Left renal cortex interstitium (tissue), 4 donors: ENCODE data around the gene C18orf32. TPM values are rescaled to one million over a fixed set of nuclear protein-coding genes. Genes with fewer than 3 reads are reported as not detected.
"Not testable (repeated sequence)": the region's sequence is repeated elsewhere in the genome, so short reads cannot be mapped to it uniquely, and the experiment has no call there.

ENCODE experiments used
- DNase-seq, 4 donors: peaks; one replicate each; pipeline ENCODE4 v3.0.0-alpha.2; 2013; ENCODE audit warnings: low read depth in 4 of 4, low spot score in 2 of 4, missing footprints in 1 of 4
- polyA plus RNA-seq, 4 donors: library from polyadenylated mRNA; unstranded; fragments of 120-200 nt; gene quantifications; one replicate each; pipeline ENCODE4 v1.2.1, GENCODE V29; 2013; ENCODE audit not compliant: insufficient read length in 4 of 4

Gene C18orf32
- polyA plus RNA-seq, 4 donors = 27.7 to 33.7 (median 32.1) TPM

DNA sequence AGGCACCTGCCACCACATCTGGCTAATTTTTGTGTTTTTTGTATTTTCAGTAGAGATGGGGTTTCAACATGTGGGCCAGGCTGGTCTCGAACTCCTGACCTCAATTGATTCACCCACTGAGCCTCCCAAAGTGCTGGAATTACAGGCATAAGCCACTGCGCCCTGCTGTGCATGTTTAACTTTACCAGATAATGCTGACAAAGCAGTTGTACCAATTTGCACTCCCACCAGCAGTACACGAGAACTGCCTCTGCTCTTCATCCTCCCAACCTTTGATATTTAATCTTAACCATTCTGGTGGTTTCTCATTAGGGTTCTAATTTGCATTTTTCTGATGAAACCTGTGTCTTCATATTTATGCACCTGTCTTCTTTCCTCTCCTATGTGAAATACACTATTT lies 14.6 kb downstream of the C18orf32 start:
- DNase-seq = no peak

DNA sequence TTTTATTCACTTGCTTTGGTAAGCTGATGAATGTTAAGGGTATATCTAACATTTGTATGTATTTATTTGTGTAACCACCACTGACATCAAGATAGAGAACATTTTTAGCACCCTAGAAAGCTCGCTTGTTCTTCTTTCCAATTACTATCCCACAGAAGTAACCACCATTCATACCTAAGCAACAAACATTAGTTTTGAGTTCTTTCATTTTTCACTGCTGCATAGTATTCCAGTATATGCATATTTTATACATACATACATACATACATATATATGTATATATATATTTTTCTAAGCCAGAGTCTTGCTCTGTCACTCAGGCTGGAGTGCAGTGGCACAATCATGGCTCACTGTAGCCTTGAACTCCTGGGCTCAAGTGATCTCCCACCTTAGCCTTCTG lies 15.5 kb downstream of the C18orf32 start:
- DNase-seq = no peak

DNA sequence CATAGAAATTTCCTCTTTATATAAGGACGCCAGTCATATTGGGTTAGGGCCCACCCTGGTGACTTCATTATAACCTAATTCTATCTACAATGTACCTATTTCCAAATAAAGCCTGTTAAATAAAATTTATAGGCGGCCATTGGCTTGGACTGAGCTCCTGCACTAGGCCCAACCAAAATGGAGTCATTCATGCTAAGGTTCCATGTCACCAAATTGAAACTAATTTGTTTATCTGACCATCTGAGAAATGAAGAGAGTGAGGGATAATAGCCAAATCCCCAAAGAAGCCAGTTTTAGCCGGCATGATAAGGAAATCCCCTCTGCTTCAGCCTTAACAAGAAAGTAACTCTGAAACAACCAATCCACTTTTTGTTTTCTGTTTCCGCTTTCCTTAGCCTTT lies 19.4 kb downstream of the C18orf32 start:
- DNase-seq = no peak

DNA sequence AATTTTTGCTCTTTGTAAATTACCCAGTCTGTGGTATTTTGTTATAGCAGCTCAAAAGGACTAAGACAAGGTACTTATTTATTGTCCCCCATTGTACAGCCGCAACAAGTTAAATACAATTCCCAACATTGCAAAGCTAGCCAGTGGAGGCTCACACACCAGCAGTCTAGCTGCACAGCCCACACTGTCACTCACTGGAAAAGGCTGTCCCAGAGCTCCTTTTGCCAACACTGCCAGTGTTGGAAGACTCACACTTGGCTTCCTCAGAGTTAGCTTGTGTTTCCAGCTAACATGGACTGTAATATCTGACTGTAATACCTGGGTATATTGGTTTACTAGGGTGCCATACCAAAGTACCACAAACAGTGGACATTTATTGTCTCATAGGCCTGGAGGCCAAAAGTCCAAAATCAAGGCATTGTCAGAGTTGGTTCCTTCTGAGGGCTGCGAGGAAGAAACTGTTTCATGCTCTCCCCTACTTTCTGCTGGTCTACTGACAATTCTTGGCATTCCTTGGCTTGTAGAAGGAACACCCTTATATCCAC lies 19.9 kb downstream of the C18orf32 start:
- DNase-seq = no peak

DNA sequence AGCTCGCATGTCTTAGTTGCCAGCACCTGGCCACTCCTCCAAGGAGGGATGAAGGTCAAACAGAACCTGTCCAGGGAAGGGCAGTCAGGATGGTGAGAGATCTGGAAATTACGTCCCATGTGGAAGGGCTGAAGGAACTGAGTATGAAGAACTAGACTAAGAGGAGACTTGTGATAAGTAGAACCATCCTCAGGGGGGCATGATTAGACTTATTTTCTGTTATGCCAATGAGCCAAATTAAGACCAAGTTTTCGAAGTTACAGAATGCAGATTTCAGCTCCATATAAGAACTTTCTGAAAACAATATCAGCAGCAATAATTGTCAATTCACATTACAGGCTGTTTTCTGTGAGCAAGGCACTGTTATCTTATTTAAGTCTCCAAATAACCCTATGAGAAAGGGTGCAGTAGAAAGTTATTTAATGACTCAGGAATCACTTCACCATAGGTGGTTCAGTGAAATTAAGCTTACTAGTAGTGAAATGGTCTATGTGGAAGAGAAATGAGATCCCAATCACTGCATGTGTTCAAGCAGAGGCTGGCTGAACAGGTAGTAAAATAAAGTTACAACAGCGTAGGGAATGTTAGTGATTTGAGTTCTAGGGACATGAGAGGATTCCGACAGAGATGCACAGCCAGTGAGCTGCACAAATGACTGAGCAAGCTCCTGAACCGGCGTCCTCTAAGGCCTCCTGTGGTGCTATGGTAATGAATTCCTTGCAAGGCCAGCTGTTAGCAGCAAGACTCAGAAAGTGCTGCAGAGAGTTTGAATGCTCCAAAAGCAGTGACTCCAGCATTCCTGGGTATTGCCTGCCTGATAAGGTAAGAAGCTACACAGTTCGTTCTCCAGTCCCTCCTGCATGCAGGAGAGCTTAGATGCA lies 22.1 kb downstream of the C18orf32 start:
- no peak for DNase-seq

DNA sequence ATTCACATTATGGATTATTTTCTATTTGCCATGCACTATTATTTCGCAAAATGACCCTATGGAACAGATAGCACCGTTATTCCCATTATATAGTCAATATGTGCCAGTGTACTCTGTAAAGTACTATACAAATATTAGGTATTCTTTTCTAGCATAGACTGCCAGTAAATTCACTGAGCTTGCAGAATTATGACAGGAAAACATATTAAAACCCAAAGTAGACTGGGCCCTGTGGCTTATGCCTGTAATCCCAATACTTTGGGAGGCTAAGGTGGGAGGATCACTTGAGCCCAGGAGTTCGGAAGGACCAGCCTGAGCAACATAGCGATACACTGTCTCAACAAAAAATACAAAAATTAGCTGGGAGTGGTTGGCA lies 25.4 kb downstream of the C18orf32 start:
- DNase-seq = no peak

DNA sequence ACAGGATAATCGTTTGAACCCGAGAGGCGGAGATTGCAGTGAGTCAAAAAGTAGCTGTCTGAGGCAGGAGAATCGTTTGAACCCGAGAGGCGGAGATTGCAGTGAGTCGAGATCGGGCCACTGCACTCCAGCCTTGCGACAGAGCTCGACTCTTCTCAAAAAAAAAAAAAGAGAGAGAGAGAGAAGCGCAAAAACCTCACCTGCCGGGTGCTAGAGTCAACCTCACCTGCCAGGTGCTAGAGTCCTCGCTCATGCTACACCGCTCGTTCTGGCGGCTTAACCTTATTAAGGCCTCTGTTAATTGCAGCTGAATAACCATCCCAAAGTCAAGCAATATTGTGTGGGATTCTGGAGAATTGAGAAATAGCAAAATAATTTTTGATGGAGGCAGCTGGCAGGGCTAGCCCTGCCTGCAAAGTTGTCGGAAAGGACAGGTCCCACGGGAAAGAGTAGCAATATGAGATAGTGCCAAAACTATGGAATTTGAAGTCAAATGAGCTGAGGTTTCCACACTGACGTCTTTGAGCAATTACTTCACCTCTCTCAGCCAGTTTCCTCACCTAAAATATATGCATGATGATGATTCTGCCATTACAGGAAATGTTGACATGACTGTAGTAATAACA lies 25.9 kb downstream of the C18orf32 start:
- no peak for DNase-seq

DNA sequence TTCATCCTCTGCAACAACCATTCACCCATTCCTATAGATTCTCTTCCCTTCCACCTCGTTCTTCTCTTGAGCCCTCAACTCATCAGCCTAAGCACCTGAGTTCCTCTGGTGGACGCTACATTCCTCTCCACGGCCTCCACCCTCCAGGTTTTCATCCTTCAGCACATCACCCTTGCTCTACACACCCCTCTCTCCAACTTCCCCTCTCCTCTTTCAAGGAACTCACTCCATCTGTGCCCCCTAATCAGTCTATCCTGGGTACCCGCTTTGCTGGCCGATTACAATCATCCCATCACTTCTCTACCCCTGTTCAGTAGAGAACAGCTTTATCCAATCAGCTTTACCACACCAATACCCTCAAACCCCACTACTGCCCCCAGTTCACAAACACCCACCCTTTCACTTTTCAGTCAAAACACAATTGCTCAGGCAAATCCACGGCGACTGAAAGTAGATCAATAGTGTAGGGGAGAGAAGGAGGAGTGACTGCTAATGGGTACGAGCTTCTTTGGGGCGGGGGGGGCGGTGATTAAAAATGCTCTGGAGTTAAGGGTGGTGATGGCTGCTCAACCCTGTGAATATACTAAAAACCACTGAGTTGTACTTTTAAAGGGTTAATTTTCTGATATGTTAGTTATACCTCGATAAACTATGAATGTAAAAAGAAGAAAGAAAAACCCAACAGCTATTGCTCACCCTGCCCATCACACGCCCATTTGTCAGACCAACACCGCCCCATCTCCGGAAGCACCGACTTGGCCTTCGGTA lies 27.4 kb downstream of the C18orf32 start:
- DNase-seq = no peak

DNA sequence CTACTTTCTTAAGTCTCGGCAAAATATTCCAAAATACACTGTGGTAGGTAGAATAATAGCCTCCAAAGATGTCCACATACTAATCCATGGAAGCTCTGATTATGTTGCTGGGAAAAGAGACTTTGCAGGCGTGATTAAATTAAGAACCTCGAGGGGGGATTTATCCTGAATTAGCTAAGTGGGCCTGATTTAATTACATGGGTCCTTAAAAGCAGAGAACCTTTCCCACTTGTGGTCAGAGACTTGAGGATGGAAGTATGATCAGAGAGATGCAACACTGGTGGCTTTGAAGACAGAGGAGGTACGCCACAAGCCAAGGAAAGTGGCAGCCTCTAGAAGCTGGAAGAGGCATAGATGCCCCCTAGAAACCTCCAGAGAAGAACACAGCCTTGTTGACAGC lies 29.4 kb downstream of the C18orf32 start:
- no peak for DNase-seq

DNA sequence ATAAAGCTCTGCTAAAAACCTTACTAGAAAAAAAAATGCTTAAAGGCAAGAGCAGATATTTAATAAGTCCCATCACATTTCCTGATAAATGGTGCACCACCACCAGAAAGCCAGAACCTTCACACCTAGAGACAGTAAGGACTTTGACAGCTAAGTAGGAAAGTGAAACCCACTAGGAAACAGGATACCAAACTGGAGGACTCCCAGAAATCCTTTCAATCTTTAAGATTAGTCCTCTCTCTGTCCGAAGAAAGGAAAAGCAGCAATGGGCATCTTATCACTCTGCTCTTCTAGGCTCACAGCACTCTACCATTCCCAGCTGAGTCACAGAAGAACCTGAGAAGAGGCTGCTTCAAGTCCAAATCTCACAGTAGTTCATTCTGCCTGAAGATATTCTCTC lies 30.2 kb downstream of the C18orf32 start:
- no peak for DNase-seq

DNA sequence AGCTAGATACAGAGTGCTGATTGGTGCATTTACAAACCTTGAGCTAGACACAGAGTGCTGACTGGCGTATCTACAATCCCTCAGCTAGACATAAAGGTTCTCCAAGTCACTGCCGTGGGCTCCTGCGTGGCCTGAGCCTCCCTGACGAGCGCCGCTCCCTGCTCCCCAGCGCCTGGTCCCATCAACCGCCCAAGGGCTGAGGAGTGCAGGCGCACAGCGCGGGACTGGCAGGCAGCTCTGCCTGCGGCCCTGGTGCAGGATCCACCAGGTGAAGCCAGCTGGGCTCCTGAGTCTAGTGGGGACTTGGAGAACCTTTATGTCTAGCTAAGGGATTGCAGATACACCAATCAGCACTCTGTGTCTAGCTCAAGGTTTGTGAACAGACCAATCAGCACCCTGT lies 34.5 kb downstream of the C18orf32 start:
- DNase-seq = not testable (repeated sequence)

DNA sequence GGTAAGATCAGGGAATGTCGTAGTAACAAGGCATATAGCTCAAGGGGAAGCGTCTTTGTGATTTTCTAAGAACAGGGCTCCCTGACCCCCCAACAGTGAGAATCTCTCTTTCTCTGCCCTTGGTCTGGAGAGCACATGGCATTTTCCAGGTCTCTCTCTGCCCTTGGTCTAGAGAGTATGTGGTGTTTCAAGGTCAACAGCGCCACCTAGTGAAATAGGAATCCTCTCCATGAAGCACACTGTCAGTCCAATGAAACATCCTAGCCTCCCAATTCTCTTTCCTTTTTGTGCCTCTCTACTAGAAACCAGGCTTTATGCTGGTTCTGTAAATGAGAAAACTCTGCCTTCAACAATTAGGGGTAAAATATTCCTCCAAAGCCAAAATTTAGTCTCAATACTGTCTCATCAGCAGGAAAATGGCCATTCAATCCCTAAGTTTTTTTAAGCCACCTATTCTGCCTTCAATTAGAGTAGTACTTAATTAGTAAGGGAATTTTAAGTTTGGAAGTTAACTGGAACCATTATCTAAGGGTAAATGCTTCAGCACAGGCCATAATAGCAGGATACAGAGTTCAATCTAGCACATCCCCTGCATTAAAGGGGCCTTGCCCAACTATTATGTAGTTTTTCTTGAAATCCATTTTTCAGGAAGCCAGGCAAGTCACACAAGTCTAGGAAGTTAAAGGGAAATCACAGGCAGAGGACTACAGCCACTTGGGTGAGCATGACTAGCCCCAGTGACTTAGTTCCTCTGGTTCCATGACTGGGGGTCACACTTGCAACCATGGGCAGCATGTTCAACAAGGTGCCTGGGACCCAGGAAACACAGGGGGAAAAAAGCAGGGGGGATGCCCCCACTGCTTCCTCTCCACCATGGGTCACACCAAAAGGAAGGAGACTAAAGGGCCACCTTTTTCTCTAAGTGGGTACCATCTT lies 39.0 kb downstream of the C18orf32 start:
- no peak for DNase-seq

DNA sequence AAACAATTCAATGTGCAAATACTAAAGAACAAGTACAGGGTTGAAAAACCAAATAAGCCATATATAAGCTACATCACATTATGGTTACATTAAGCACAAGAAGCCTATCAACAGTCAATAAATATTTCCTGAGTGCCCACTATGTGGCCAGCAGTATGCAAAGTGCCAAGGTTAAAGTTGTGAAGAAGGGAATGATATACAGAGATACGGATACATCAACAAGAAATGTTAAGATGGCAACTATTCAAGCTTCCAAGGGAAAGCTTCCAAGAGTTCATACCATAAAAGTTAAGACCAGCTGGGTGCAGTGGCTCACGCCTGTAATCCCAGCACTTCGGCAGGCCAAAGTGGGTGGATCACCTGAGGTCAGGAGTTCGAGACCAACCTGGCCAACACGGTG lies 40.6 kb downstream of the C18orf32 start:
- DNase-seq = no peak

DNA sequence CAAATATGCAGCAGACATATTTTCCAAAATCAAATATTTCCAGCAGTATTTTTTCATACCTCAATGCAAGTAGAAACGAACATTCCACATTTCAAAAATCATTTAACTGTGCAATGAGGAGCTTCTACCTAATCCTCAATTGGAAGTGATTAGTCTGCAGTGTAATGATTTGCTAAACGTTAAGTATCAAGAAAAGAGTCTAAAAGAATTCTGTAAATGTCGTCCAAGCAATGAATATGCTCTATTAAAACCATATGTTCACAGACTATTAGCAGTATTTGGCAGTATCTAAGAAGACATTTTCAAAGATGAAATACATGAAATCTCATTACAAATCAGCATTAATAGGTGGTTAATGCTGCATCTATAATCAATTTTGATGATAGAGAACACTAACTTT lies 42.5 kb downstream of the C18orf32 start:
- no peak for DNase-seq

DNA sequence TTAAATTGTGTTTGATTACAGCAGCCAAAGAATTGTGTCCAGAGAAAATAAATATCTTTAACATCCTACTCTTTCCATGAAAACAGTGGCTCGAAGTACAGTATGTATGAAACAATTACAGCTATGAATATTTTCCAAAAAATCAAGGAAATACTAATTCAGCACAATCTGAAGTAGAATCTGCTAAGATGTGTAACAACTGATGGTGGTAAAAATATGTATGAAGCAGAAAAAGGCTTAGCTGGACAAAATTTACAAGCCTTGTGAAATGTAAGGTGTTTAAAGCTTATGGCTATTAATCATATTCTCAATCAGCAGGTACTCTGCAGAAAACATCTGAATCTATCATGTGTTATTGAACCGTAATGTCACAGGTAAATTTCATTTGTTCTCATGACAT lies 43.2 kb downstream of the C18orf32 start:
- no peak for DNase-seq

DNA sequence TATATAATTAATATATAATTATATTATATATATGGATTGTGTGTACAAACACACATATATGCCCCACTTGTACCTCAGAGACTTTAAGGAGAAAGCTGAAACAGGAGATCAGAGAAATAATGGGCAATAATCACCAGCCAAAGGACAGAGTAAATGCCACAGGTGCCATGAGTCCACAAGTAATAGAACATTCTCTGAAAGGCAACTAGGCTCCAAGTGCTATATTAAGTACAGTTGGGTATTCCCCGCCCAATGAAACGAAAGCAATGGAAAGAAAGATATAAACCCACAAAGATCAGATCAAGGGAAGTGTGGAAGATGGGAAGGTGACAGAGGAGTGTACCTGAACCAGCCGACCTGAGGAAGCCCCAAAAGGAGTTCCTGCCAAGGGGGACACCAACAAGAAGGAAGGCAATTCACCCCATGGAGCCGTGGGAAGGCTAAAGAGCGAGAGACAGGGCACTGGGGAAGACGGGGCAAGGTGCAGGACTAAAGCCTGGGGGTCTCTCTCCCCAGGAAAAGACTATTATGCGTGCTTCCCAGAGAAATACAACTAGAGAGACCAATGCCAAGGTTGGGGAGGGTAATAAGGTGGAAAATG lies 45.6 kb downstream of the C18orf32 start:
- DNase-seq = no peak

DNA sequence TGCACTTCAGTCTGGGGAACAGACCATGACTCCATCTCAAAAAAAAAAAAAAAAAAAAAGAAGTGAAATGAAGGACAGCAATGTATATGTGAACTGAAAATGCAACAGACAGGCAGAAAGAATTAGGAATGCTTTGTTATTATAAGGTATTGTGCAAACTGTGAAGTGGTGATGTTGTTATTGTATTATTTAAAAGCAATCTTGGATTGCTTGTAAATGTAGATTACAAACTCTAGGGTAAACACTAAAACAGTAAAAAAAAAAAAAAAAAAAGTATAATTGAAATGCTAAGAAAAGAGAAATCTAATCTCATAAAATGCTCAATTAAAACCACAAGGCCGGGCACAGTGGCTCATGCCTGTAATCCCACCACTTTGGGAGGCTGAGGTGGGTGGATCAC lies 51.9 kb downstream of the C18orf32 start:
- DNase-seq = no peak

DNA sequence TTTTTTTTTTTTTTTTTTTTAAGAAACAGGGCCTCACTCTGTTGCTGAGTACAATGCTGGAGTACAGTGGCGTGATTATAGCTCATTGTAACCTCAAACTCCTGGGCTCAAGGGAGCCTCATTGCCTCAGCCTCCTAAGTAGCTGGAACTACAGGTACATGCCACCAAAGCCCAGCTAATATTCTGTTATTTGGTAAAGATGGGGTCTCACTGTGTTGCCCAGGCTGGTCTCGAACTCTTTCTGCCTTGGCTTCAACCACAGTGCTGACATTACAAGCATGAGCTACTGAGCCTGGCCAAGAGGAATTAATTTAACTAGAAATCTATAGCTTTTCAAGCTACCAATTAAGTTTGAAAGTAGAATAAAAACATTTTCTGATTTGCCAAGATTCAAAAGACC lies 54.4 kb downstream of the C18orf32 start:
- no peak for DNase-seq

DNA sequence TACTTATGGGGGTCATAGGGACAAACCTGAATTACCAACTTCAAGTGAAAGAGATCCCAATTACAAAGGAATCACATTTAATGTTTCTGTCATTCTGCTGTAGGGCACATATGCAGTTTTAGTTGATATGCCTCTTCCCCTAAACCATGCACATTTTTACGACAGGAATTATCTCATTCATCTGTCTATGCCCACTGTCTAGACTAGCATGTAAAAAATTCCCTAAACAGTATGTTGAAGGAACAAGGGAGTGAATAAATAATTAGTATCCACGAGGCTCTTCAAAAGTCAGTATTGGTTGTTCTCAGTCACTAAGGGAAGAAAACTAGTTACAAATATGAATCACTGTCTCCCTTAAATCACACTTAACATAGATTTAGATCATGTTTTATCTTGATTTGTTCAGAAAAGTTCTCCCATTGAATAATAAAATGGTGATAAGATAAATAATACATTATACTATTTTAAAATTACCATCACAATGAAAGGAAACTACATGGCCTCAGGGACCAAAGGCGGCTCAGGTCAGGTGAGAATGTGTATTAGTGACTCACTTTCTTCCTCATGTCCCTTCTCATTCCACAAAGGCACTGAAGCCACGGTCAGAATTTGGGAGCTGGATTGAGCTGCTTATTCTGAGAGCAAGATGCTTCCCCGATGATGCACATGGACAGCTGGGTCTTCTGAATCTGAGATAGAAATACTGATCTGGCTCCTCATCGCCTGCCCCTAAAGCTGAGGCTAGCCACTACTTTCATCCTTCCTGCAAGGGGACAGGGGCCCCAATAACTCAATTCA lies 55.7 kb downstream of the C18orf32 start:
- DNase-seq = no peak
